ENCODE data around the gene SIRT3.
"Not testable (repeated sequence)": the region's sequence is repeated elsewhere in the genome, so short reads cannot be mapped to it uniquely, and the experiment has no call there.

The SIRT3 gene

GRCh38 chr11:203056-203944 lies 32.8 kb downstream of the SIRT3 start:
- DNase-seq (ENCODE audit: low read depth) = no peak

- DNase-seq (ENCODE audit: low read depth) = no peak
Observed at GRCh38 chr11:202490-202889, 33.7 kb downstream of the SIRT3 start.

GRCh38 chr11:201966-202365 lies 34.2 kb downstream of the SIRT3 start:
- DNase-seq (ENCODE audit: low read depth) = no peak

- DNase-seq (ENCODE audit: low read depth) = no peak
Observed at GRCh38 chr11:200224-201003, 35.7 kb downstream of the SIRT3 start.

GRCh38 chr11:199782-200181 lies 36.4 kb downstream of the SIRT3 start:
- DNase-seq (ENCODE audit: low read depth) = no peak

- no peak for DNase-seq (ENCODE audit: low read depth)
Observed at GRCh38 chr11:199004-199581, 37.0 kb downstream of the SIRT3 start.

- DNase-seq (ENCODE audit: low read depth) = no peak
Observed at GRCh38 chr11:198236-198806, 37.8 kb downstream of the SIRT3 start.

- no peak for DNase-seq (ENCODE audit: low read depth)
Observed at GRCh38 chr11:197741-198235, 38.4 kb downstream of the SIRT3 start.

- no peak for DNase-seq (ENCODE audit: low read depth)
Observed at GRCh38 chr11:196786-197731, 39.1 kb downstream of the SIRT3 start.

GRCh38 chr11:193481-193880 lies 42.7 kb downstream of the SIRT3 start:
- not testable (repeated sequence) for DNase-seq (ENCODE audit: low read depth)

- DNase-seq (ENCODE audit: low read depth) = not testable (repeated sequence)
Observed at GRCh38 chr11:192674-193128, 43.4 kb downstream of the SIRT3 start, which contains the start of gene SCGB1C1. Gene SCGB1C1, plus strand, starts transcription at chr11:193078. Its CDS starts 22 bp downstream, at chr11:193100.

GRCh38 chr11:191490-192478 lies 44.4 kb downstream of the SIRT3 start:
- not testable (repeated sequence) for DNase-seq (ENCODE audit: low read depth)

GRCh38 chr11:190546-190945 lies 45.6 kb downstream of the SIRT3 start:
- DNase-seq (ENCODE audit: low read depth) = not testable (repeated sequence)

GRCh38 chr11:189843-190311 lies 46.3 kb downstream of the SIRT3 start:
- not testable (repeated sequence) for DNase-seq (ENCODE audit: low read depth)

- DNase-seq (ENCODE audit: low read depth) = not testable (repeated sequence)
Observed at GRCh38 chr11:189200-189783, 46.9 kb downstream of the SIRT3 start.

GRCh38 chr11:180242-180641 lies 55.9 kb downstream of the SIRT3 start:
- not testable (repeated sequence) for DNase-seq (ENCODE audit: low read depth)

Measured in CMK (cell line).